Astrocyte (in vitro differentiated cells and primary cell): Measurements from ENCODE around the gene GLA.

Experiments
- EZH2 ChIP-seq: IDR thresholded peaks from 2 replicates; pipeline ENCODE4 v1.6.1; 2012; ENCODE audit warnings: mild to moderate bottlenecking, low read length, inconsistent platforms; ENCODE audit not compliant: insufficient read depth
- TF ChIP-seq, protein P1 (sequence below): IDR thresholded peaks from 2 replicates; pipeline ENCODE4 v1.5.1; 2011; ENCODE audit warnings: low read depth, mild to moderate bottlenecking, inconsistent platforms, low read length, moderate library complexity; ENCODE audit not compliant: insufficient read depth

DNA sequence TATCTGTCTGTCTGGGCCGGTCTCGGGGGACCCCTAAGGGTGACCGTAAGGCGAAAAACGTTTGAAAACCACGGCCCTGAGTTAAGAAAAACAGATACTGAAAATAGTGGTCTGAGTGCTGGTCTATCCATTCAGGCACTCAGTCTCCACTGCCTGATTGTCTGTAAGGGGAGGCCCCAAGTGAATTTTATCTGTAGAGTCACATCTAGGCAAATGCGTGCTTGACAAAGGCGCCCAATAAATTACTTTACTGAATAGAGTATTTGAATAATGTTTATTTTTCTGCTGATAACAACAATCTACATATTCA is 762 bp upstream of the GLA start:
- TF ChIP-seq, protein P1, sequence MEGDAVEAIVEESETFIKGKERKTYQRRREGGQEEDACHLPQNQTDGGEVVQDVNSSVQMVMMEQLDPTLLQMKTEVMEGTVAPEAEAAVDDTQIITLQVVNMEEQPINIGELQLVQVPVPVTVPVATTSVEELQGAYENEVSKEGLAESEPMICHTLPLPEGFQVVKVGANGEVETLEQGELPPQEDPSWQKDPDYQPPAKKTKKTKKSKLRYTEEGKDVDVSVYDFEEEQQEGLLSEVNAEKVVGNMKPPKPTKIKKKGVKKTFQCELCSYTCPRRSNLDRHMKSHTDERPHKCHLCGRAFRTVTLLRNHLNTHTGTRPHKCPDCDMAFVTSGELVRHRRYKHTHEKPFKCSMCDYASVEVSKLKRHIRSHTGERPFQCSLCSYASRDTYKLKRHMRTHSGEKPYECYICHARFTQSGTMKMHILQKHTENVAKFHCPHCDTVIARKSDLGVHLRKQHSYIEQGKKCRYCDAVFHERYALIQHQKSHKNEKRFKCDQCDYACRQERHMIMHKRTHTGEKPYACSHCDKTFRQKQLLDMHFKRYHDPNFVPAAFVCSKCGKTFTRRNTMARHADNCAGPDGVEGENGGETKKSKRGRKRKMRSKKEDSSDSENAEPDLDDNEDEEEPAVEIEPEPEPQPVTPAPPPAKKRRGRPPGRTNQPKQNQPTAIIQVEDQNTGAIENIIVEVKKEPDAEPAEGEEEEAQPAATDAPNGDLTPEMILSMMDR: no peak
- TF ChIP-seq EZH2: no peak
